ENCODE measurements around the gene TNIK.

DNA sequence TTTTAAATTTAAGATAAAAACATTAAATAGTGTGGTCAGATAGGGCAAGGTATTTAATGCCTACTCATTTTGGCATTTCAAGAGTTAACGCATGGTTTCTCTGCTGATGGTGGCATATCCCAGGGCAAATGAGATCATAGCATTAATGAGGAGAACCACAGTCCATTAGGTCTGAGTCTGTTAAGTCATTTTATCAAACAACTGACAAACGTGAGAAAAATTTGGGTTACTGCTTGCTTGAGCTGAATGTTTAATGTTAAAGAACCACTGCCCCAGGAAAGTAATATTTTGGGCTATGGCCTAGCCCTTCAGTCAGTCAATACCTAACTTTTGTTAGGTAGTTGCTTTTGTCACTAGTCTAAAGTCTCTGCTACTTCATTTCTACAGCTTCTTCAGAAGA lies 395.7 kb downstream of the TNIK start:
- TF ChIP-seq, protein P1, sequence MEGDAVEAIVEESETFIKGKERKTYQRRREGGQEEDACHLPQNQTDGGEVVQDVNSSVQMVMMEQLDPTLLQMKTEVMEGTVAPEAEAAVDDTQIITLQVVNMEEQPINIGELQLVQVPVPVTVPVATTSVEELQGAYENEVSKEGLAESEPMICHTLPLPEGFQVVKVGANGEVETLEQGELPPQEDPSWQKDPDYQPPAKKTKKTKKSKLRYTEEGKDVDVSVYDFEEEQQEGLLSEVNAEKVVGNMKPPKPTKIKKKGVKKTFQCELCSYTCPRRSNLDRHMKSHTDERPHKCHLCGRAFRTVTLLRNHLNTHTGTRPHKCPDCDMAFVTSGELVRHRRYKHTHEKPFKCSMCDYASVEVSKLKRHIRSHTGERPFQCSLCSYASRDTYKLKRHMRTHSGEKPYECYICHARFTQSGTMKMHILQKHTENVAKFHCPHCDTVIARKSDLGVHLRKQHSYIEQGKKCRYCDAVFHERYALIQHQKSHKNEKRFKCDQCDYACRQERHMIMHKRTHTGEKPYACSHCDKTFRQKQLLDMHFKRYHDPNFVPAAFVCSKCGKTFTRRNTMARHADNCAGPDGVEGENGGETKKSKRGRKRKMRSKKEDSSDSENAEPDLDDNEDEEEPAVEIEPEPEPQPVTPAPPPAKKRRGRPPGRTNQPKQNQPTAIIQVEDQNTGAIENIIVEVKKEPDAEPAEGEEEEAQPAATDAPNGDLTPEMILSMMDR (conservative IDR thresholded peaks at IDR 0.05; ENCODE audit: low read depth, low read length): no peak
- TF ChIP-seq NFE2L2 (IDR thresholded peaks at IDR 0.05; ENCODE audit: low read depth, low read length): no peak
- TF ChIP-seq, protein P2, sequence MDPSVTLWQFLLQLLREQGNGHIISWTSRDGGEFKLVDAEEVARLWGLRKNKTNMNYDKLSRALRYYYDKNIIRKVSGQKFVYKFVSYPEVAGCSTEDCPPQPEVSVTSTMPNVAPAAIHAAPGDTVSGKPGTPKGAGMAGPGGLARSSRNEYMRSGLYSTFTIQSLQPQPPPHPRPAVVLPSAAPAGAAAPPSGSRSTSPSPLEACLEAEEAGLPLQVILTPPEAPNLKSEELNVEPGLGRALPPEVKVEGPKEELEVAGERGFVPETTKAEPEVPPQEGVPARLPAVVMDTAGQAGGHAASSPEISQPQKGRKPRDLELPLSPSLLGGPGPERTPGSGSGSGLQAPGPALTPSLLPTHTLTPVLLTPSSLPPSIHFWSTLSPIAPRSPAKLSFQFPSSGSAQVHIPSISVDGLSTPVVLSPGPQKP (IDR thresholded peaks at IDR 0.05; ENCODE audit: borderline replicate concordance, low read depth, low read length): no peak
- TF ChIP-seq RAD21 (IDR thresholded peaks at IDR 0.05; ENCODE audit: low read length): no peak
- TF ChIP-seq RFX5 (IDR thresholded peaks at IDR 0.05; ENCODE audit: low read depth, low read length): no peak
- TF ChIP-seq MAFK (IDR thresholded peaks at IDR 0.05; ENCODE audit: low read depth, low read length): no peak
- TF ChIP-seq CEBPB (IDR thresholded peaks at IDR 0.05; ENCODE audit: low read depth, low read length): no peak

All from IMR-90 (cell line).